Peyer's patch (tissue), 4 donors: ENCODE results near the gene ZFYVE9.
A peak's percentile ranks its signal among the peaks of the same experiment; 100 is the strongest.

Experiments
- CTCF ChIP-seq, 6 experiments: fragments of 450-650 bp in 4 of 6; fragments of 200-600 bp in 2 of 6; sonication (generic) in 1 of 6; IDR thresholded peaks; one replicate each; pipeline ENCODE4 v1.5.1; 2017 to 2019; ENCODE audit warnings: antibody characterized with exemption in 6 of 6, mild to moderate bottlenecking in 3 of 6, moderate library complexity in 1 of 6
- POLR2A ChIP-seq, 2 donors: fragments of 450-650 bp; IDR thresholded peaks; one replicate each; pipeline ENCODE4 v1.5.1; 2017; ENCODE audit warnings: antibody characterized with exemption in 2 of 2, mild to moderate bottlenecking in 2 of 2, moderate library complexity in 2 of 2

- peak; percentile 33 to 82 (median 76) for TF ChIP-seq CTCF (IDR thresholded peaks at IDR 0.05)
- no peak for TF ChIP-seq POLR2A (IDR thresholded peaks at IDR 0.05)
Measured at GRCh38 chr1:52296345-52296744, 154.5 kb downstream of the ZFYVE9 start.
